HG02759 (cell line): ENCODE measurements around the gene ROR2.
A peak's percentile ranks its signal among the peaks of the same experiment; 100 is the strongest.

Experiments
- ATAC-seq: cut with Tn5 transposase; IDR thresholded peaks from one replicate; pipeline ENCODE4 v1.9.1; 2021; ENCODE audit warnings: mild to moderate bottlenecking, moderate library complexity; ENCODE audit not compliant: unreplicated experiment

ROR2 gene

DNA sequence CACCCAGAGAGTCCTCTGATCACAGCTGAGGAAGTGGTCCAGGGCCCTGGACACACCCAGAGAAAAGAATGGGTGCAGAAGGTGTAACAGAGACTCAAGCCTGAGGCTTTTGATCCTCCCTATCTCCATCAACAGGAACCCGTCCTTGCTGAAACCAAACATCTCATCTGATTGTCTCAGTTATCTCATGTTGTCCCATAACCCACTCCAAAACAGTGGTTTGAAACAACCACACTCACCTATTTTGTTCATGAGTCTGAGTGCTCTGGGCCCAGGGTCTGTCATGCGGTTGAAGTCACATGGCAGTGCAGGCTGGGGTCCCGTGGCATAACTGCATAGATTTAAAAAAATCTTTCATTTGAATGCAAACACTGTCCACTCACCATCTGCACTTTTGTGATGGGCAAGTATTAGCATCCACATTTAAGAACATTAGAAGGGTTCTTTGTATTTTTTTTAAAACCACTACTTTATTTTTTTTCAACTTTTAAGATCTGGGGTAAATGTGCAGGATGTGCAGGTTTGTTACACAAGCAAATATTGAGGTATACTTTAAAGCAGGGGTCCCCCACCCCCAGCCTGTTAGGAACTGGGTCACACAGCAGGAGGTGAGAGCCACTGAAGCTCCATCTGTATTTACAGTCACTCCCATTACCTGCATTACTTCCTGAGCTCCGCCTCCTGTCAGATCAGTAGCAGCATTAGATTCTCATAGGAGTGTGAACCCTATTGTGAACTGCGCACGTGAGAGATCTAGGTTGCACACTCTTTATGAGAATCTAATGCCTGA is 255.8 kb downstream of the ROR2 start:
- no peak for ATAC-seq

DNA sequence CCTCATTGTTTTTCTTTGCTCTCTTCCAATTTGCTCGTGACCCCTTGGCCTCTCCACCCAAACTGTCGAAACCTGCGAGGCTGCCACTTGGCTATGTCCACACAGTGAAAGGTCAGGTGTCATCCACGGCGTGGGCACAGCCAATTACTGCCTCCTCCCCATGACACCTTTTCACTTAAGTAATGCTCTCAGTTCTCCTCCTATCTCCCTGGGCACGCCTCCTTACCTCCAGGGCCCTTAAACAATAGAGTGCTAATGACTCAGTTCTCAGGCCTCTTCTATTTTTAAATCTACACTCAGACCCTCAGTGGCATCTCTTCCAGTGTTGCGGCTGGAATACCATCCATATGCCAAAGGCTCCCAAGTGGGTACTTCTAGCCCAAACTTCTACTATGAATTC is 256.8 kb downstream of the ROR2 start:
- no peak for ATAC-seq

DNA sequence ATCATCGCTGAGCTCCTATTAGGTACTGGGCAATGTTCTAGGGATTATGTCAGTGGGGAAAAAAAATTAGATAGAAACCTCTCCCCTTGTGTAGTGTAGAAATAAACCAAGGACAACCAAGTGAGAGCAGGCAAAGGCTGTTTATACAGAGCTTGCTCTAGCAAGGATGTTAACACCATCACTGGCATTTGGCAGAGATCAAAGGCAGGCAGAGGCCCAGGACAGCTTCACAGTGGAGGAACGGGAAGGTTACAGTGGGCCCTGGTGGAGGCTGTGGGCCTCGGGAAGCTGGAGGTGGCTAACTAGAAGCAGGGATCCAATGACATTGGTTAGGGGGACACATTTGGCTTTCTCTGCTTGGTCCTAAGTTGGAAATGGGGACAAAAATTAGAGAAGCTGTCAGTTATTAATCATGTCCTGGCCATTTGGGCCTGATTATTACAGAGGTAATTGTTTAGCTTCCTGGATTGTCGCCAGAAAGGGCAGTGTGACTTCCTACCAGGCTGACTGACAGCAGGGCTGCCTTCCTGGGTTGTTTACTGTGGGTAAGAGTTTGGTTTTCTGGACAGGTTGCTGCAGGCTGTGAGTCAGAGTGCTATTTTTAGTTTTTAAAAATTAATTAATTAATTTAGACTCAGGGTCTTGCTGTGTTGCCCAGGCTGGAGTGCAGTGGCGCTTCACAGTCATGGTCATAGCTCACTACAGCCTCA is 259.3 kb downstream of the ROR2 start:
- no peak for ATAC-seq

DNA sequence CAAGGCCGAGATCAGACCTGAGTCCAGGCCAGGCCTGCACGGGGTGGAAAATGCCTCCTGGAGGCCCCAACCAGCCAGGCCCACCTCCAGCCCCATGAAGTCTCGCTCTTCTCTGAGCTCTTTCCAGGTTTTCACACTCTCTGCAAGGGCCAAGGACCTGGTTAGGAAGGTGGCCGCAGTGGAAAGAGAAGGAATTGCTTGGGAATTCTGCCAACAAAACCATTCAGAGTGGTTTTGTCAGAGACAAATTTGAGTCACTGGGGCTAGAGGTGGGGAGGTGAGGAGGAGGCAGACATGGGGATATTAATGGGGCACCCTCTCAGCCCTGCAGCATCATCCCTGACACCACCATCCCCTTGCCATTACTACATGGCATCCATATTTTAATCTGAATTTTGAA is 261.0 kb downstream of the ROR2 start:
- ATAC-seq = no peak

DNA sequence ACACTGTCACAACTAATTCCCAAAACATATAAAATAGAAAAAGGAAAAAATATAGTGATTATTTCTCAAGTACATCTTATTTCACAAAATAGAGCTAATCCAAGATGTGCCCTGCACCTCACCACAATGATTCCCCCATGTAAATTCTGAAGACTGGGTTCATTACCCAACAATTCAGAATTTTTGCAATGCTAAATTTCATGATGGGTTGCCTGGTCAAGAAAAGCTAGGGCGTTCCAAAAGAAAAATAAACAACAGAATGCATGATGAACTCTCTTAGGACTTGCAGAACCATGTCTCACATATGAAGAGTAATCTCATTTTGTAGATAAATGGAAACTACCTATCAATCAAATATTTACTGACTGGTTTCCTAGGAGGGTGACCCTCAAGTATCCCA is 266.8 kb downstream of the ROR2 start:
- no peak for ATAC-seq

DNA sequence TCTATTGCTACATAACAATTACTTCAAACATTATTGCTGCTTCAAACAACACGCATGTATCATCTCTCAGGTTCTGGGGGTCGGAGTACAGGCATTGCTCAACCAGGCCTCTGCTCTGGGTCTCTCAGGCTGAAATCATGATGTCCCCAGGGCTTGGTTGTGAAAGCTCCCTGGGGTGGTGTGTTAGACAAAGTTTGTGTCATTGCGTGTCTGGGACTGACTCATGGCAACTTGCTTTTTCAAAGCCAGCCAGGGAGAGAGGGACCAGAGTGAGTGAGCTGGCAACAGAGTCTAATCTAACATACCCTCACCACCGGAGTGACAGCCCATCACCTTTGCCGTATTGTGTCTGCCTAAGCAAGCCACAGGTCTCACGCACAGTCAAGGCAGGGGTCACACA is 267.2 kb downstream of the ROR2 start:
- ATAC-seq = no peak

DNA sequence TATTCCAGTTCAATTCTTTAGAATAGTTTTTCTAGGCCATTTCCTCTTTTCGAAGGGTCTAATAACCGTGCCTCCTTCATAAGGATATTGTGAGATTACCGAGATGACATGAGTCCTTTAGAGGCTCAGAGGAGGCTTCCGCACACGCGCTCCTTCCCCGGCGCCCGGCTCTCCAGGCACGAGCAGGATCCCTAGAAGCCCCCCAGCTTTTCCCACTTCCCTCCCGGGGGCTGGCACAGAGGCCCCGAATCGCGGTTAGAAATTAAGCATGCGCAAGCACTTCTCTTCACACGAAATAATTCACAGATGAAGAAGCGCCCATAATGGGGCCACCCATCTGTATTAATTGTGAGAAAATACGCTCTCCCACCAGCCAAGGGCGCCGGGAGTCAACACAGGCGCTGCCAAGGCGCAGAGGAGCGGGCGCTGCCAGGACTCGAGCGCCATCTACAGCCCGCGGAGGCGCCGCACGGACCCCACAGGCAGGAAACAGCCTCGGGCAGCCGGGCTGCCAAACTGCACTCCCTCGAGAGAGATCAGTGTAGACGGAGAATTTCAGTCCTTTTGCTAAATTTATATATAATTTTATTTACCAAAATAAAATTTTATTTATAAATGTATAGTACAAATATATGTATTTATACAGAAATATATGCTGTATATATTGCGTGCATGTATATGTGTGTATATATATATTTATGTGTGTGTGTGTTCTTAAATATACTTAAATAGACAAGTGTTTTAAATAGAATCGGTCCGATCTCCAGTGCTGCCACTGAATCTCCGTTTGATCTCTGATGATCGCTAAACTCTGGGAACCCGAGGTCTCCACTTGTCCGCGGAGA is 268.3 kb downstream of the ROR2 start:
- ATAC-seq = peak; percentile 90

DNA sequence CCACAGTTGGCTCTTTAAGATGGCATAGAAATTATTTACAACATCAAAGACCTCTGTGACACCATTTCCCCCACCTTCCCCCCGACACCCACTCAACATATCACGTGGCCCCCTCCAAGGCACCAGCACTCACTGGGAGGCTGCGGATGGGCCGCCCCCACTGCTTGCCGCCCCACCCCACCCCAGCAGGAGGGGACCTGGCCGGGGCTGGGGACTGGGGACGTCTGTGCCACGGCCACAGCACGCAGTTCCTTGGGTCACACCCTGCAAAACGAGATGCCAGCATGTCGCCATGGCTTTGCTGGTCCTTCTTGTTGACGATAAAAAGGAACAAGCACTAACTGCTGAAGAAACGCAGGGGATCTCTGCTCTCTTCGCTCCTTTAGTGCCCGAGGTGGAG is 269.0 kb downstream of the ROR2 start:
- ATAC-seq = no peak

DNA sequence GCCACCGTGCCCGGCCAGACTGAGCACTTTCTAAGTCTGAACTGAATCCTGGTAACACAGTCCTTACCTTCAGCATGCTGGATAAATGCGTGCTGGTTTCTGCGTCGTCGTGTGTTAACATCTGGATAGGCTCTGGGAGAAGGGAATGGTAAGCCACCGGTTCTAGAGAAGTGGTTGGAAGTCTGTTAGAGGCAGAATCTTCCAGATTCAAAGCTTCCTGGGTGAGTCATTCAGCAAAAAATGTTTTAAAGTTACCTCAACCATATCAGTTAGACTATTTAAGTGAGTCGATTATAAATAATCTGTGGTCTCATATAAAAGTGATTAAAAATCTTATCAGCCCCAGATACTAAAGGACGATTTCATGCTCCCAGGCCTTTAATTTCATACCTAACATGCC is 269.9 kb downstream of the ROR2 start:
- no peak for ATAC-seq

DNA sequence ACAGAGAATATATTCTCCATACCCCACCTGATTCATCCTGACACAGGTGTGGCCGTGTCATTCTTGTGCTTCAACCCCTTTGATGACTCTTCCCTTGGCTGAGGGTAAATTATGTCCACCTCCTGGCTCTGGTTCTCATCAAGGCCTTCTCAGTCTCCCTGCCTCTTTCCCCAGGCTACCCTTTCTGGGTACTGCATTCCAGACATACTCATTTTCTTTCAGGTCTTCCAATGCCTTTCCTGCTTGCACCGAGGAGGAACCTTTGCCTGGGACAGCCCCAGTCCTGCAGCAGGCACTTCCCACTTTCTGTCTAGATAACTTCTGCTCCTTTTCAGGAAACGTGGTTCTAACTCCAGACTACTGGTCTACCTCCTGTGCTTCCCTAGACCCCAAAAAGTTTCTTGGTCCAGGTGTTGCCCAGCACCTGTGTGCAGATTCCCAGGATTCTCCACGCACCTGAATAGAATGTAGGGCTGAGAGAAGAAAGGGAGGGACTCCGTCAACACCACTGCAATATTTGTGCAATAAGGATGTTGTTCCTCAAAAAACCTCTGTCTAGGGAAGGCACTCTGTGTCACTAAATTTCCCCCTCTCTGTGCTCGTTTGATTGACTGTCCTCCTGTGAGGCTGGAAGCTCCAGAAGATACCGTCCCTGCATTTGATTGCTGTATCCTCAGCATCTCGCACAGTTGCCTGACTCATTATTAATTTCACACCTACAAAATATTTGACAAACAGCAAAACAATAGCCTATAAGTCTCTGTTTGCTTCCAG is 271.0 kb downstream of the ROR2 start:
- ATAC-seq = no peak

DNA sequence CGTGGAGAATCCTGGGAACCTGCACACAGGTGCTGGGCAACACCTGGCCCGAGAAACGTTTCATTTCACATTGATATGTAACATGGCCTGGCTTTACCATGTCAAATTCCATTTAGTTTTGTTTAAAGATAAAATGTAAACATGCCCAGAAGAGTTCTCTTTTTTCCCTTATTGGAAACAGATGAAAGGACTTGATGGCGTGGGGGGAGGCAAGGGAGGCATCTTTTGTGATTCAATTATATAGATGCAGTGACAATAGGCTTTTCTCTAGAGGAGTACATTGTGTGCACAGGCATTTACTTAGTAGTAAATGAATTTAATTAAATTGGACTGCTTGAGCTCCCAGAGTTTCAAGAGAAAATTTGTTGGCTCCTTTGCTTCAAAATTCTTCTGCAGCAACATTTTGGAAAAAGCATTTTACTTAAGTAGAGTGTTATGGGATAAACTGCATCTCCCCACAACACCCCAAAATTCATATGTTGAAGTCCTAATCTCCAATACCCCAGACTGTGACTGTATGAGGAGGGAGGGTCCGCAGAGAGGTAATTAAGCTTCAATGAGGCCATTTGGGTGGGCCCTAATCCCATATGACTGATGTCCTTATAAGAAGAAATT is 272.1 kb downstream of the ROR2 start:
- no peak for ATAC-seq

DNA sequence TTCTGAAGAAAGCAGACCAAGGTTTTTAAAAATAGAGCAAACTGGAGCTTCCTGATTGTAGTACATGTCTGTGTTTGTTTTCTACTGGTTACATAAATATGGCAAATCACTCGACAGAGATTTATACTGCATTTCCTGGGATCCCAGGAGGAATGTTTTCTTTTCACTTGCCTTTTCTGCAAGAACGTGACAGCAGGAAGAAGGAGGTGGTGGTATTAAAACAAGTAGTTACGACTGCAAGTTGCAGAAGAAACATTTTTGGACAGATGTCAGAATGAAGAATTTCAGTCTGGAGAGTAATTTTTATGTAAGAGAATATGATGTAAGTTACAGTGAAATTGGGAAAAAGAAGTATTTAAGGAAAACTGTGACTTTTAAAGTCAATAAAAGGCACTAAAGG is 272.7 kb downstream of the ROR2 start:
- no peak for ATAC-seq

DNA sequence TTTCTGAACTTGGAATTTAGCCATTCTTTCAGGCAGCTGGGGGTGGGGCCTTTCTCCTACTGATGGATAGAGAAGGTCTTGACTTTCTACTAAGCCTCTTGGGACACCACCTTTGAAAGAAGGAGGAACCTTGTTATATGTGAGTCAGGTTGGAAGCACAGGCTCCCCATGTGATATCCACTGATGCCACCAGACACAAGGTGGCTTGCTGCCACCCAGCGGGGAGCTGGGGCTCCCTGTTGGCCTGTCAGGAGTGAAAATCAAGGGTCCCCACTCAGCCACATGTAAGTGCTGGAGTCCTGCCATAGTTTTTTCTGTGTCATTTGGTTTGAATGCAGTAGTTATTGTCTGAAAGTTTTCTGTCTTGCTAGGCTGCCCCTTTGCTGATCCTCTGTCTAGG is 274.0 kb downstream of the ROR2 start:
- ATAC-seq = no peak

DNA sequence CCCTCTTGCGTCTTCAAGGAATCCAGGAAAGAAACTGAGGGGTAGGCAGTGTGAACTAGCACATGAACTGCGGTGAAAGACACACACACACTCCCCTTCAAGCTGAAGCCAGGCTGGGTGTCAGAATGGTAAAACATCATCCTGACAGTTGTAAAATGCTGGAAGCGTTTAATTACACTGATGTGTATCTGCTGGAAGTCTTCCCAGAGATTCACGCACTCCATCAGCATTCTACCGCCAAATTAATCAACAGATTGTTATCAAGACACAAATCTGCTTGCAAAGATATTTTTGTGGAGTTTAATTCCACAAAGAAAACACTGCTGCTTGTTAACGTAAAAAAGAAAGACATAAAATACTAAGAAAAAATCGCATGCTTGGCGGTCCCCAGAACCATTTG is 285.4 kb downstream of the ROR2 start:
- no peak for ATAC-seq

DNA sequence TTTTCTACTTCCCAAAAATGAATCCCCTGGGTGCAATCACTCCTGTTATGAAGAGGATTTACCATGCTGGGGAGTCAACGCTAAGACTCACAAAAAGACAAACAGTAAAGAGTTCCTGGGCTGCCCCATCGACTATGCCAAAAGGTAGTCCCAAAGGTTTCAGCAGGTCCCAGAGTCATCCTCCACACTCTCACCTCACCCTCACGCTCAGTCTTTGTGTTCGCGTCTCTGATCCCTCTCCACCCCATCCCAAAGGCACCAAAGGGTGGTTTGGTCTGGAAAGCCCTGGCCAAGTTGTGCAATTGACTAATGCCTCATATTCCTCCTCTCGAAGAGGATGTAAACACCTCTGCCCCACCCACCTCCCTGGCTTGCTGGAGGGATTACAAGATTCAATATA is 286.2 kb downstream of the ROR2 start:
- ATAC-seq = no peak

DNA sequence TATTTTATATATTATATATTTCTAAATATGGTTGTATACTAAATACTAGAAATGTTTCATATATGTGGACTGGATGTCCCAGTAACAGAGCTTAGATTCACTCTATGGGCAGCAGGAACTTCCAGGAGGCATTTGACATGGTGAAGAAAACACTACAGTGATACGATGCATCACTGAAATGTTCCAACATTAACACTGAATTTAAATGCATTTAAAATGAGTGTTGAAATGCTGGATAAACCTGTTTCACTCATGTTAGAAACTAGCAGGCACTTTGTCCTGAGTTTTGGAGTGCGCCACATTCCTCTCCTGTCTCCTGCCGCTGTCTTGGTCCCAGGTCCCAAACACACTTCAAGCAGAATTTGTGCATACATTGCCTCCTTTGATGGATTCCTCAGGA is 288.6 kb downstream of the ROR2 start:
- ATAC-seq = no peak

DNA sequence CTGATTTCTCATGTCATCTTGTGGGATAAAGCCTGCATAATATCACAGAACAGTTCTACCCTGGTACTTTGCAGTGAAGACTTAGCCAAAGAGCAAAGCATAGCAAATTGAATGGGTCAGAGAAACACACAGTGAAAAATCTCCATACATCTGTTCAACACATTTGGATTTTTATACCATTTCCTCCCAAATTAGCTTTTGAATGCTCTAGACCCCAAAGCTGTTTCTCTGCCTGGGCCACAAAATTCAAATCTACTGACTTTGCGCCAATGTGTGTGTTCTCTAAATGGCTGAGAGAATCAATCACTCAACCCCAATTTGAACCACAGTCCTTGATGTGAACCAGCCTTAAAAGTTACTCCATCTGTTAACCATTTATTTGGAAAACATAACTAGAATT is 289.5 kb downstream of the ROR2 start:
- ATAC-seq = no peak

DNA sequence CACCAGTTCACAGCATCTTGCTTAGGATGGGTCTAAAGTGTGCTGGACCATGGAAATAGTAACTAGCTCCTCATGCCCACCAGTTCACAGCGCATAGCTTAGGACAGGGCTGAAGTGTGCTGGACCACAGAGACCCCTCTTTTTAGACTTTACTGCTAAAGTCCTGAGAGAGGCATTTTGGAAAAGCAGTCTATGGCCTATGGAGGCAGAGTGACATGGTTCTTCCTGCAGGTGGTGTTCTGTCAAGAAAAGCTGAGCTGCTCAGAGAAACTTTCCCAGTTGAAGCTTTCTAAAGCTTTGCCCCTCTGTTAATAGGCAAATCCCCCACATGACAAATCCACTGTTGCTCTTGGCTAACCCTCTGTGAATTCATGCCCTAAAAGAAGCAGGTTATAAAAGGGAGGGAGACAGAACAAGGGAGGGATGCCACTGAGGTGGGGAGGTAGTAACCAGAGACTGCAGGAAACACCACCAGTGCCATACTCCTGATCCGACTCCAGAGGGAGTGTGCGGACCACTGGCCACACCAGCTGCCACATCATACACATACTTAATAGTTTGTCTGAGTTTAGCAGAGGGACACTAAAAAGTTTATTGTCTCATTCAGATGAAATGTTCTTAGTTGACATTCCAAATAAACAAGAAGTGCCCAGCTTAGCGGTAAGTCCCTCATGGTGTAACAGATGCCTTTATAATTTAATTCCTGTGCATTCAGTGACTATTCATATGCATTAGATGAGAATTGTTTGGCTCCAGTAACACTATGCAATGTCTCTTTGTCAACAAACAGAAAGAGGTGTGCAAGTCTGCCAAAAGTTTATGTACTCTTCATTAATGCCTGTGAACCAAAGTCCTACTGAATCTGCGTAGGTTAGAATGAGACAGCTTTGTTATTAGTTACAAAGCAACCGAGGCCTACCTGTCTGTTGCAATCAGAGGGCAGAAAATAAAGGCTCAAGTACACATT is 290.2 kb downstream of the ROR2 start:
- no peak for ATAC-seq

DNA sequence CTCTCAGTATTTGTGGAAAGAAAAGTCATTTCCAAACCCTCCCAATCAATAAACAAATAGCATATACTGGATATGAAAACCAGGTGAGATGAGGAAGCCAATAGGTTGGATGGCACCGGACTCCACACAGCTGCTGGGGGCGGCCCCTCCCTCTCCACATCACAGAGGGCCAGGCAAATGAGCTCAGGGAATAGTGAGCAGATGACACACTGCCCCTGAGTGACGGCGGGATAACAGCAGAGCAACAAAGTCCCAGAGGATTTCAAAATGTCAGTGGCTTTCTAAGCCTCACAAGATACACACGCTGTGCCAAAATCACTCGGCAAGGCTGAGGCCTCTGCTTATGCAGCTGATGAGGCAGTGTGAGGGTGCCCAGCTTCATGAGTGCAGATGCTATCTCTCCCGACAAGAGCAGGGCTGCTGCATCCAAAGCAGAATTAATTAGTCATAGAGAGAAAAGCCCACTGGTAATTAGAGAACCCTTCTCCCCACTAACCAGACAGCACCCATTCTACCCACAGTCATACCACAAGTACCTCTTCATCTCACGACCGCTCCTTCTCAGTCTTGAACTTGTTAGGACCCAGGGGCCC is 291.4 kb downstream of the ROR2 start:
- ATAC-seq = no peak
